Measurements from ENCODE around the gene ADGRL1. TPM values are rescaled to one million over a fixed set of nuclear protein-coding genes. Genes with fewer than 3 reads are reported as not detected.

The ADGRL1 gene
- total RNA-seq, 2 donors from 2014 or later = 15.4 to 15.7 TPM

DNA sequence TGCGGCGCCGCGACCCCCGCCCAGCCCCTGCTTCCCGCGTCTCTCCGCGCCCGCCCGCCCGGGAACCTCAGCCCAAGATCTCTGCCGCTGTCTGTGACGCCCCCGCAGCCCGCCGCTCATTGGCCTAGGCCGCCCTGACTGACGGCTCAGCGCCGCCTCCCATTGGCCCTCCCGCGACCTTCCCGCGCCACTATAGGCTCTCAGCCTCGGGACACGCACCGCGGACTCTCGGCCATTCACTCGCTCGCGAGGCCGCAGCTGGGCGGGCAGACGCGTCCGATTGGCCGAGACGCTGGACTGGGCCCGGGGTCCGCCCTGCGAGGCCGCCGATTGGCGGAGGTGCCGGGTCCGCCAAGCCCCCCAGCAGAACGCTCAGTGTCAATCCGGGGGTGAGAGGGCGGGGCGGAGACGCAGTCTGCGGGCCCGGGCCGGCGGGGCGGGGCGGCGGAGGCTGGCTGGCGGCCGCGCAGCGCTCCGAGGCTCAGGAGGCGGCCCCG, 88.3 kb downstream of the ADGRL1 start, which contains the start of gene PRKACA:
TSS of gene PRKACA (minus strand) at position 95 of the 497 bp plus-strand sequence. CDS start 215 bp downstream, outside the sequence.
- DNase-seq (ENCODE audit: low spot score) (peak; percentile 96), ATAC-seq (ENCODE audit: insufficient number of reproducible peaks, low FRiP score, low read depth) (peak; percentile 79)
- Histone ChIP-seq H3K27ac (peak within 1 kb of the TSS; percentile 98 to 100), H3K4me1 (ENCODE audit: control insufficient read depth in 1 of 2, low read depth in 2 of 2) (peaks cover 46 to 56% of the 10 kb centered on the region in 2 donors), H3K4me3 (peak within 1 kb of the TSS; percentile 97), H3K9me3 (no peaks in the 10 kb centered on the region), H3K27me3 (replicated peaks; ENCODE audit: insufficient read depth) (no peaks in the 10 kb centered on the region), H3K36me3 (no peaks in the 10 kb centered on the region)
- TF ChIP-seq, protein P1, sequence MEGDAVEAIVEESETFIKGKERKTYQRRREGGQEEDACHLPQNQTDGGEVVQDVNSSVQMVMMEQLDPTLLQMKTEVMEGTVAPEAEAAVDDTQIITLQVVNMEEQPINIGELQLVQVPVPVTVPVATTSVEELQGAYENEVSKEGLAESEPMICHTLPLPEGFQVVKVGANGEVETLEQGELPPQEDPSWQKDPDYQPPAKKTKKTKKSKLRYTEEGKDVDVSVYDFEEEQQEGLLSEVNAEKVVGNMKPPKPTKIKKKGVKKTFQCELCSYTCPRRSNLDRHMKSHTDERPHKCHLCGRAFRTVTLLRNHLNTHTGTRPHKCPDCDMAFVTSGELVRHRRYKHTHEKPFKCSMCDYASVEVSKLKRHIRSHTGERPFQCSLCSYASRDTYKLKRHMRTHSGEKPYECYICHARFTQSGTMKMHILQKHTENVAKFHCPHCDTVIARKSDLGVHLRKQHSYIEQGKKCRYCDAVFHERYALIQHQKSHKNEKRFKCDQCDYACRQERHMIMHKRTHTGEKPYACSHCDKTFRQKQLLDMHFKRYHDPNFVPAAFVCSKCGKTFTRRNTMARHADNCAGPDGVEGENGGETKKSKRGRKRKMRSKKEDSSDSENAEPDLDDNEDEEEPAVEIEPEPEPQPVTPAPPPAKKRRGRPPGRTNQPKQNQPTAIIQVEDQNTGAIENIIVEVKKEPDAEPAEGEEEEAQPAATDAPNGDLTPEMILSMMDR (IDR thresholded peaks at IDR 0.05) = no peak

DNA sequence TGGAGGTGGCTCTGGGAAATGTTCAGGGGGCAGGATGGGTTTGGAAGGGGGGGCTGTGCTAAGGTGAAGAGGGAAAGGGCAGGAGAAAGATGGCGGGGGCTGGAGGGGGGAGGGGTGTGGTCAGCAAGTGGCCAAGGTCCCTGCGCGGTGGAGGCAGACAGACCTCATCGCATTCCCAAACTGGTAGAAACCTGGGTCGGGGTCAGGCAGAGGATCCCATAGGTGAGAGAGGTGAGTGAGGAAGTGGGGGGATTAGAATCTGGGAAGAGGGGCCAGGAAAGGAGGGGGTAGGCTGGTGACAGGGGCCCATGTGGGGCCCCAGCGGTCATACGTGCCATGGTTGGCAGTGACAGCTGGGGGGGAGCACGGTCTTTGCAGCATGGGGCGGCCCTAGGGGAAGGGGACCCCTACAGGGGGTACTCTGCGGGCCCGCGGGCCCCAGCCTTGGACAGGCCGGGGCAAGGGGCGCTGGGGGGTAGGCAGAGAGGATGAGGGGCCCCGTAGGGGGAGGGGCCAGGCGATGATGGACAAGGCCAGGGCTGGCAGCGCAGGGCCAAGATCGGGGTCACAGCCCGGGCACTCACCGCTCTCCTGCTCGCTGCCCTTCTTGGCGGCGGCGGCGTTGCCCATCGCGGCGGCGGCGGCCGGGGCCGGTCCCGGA, 88.9 kb downstream of the ADGRL1 start:
- Histone ChIP-seq H3K9me3 (no peaks in the 10 kb centered on the region), H3K4me3 (peak overlapping the region; percentile 97), H3K27ac (peak overlapping the region; percentile 90 to 94), H3K36me3 (no peaks in the 10 kb centered on the region), H3K4me1 (ENCODE audit: control insufficient read depth in 1 of 2, low read depth in 2 of 2) (peaks cover 53 to 62% of the 10 kb centered on the region in 2 donors), H3K27me3 (replicated peaks; ENCODE audit: insufficient read depth) (no peaks in the 10 kb centered on the region)
- no peak for DNase-seq (ENCODE audit: low spot score)
- TF ChIP-seq, protein P1 (IDR thresholded peaks at IDR 0.05) = no peak
- ATAC-seq (ENCODE audit: insufficient number of reproducible peaks, low FRiP score, low read depth) = no peak

GRCh38 chr19:14116525-14116917, 89.4 kb downstream of the ADGRL1 start:
- no peak for DNase-seq (ENCODE audit: low spot score)
- Histone ChIP-seq H3K4me3 (peak overlapping the region; percentile 97), H3K4me1 (ENCODE audit: control insufficient read depth in 1 of 2, low read depth in 2 of 2) (peaks cover 58 to 67% of the 10 kb centered on the region in 2 donors), H3K27ac (peak overlapping the region; percentile 90 to 94), H3K9me3 (no peaks in the 10 kb centered on the region), H3K27me3 (replicated peaks; ENCODE audit: insufficient read depth) (no peaks in the 10 kb centered on the region), H3K36me3 (no peaks in the 10 kb centered on the region)
- no peak for ATAC-seq (ENCODE audit: insufficient number of reproducible peaks, low FRiP score, low read depth)
- TF ChIP-seq, protein P1 (IDR thresholded peaks at IDR 0.05) = no peak

DNA sequence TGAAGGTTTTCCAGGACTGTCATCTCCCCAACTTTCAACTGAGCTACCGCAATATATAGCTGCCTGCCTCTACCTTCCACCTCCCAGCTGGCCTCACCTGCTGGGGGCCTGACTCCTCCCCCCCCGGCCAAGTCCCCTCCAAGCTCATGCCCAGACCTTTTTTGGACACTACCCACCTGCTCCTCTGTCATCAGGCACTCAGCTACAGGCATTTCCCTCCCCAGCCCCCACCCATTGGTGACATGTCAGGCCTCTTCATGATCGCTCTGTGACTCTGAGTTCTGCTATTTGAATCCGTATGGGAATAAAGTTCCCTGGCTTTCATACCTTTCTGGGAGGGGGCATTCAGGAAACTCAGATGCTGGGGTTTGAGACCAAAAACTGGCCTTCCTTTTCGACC, 90.2 kb downstream of the ADGRL1 start:
- DNase-seq (ENCODE audit: low spot score) (no peak), ATAC-seq (ENCODE audit: insufficient number of reproducible peaks, low FRiP score, low read depth) (no peak)
- Histone ChIP-seq H3K27ac (peak overlapping the region; percentile 90 to 94), H3K4me1 (ENCODE audit: control insufficient read depth in 1 of 2, low read depth in 2 of 2) (peaks cover 60 to 75% of the 10 kb centered on the region in 2 donors), H3K4me3 (peak overlapping the region; percentile 97), H3K9me3 (no peaks in the 10 kb centered on the region), H3K36me3 (no peaks in the 10 kb centered on the region), H3K27me3 (replicated peaks; ENCODE audit: insufficient read depth) (no peaks in the 10 kb centered on the region)
- TF ChIP-seq, protein P1 (IDR thresholded peaks at IDR 0.05) = no peak

- ATAC-seq (ENCODE audit: insufficient number of reproducible peaks, low FRiP score, low read depth) (no peak), DNase-seq (ENCODE audit: low spot score) (no peak)
- TF ChIP-seq, protein P1 (IDR thresholded peaks at IDR 0.05) = peak; percentile 51
- peaks cover 60 to 82% of the 10 kb centered on the region in 2 donors for H3K4me1 ChIP-seq (ENCODE audit: control insufficient read depth in 1 of 2, low read depth in 2 of 2)
- H3K27ac ChIP-seq = peak overlapping the region; percentile 90 to 94
- H3K4me3 ChIP-seq = no peak overlapping the region
- no peaks in the 10 kb centered on the region for H3K36me3 ChIP-seq
- H3K9me3 ChIP-seq = no peaks in the 10 kb centered on the region
- H3K27me3 ChIP-seq (replicated peaks; ENCODE audit: insufficient read depth) = no peaks in the 10 kb centered on the region
Measured at GRCh38 chr19:14114854-14115253, 91.1 kb downstream of the ADGRL1 start.
